Measurements from ENCODE around the gene MAD1L1.

DNA sequence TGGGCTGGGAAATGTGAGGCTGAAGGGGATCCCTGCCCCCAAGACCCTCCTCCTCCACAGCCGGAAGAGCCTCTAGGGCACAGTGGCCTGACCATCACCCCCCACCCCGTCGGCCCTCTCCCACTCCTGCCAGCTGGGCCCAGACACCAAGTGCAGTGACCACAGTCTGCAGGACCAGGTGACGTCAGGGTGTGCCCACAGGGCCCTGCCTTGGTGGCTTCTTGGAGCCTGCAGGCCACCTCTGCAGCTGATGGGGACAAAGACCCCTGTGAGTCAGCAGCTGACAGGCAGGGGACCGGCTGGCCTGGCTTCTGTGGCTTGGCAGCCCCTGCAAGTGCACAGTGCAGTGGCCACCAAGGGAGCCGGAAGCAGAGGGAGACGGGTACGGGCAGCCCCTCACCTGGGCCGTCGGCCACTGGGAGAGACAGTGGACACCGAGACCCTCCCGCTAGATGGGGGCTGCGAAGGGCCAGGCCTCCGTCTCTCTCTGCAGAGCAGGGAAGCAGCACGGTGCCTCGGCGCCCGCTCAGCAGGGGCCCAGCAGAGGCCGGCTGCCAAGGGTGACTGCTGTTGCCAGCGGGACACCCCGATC lies 288.0 kb downstream of the MAD1L1 start:
- no peak for TF ChIP-seq EZH2 (IDR thresholded peaks at IDR 0.05; ENCODE audit: insufficient read depth, poor library complexity, severe bottlenecking)
- no peak for TF ChIP-seq EZH2phosphoT487 (IDR thresholded peaks at IDR 0.05; ENCODE audit: insufficient read depth, low read depth)
